ENCODE data around the gene COQ2.
A peak's percentile ranks its signal among the peaks of the same experiment; 100 is the strongest.
"Not testable (repeated sequence)": the region's sequence is repeated elsewhere in the genome, so short reads cannot be mapped to it uniquely, and the experiment has no call there.

The COQ2 gene

GRCh38 chr4:83247415-83248357, 36.9 kb downstream of the COQ2 start:
- DNase-seq: no peak

GRCh38 chr4:83241132-83241531, 43.5 kb downstream of the COQ2 start:
- DNase-seq: no peak

- no peak for DNase-seq
Measured at GRCh38 chr4:83240379-83240875, 44.2 kb downstream of the COQ2 start.

- no peak for DNase-seq
Measured at GRCh38 chr4:83238393-83239248, 46.0 kb downstream of the COQ2 start.

GRCh38 chr4:83237591-83237990, 47.0 kb downstream of the COQ2 start:
- no peak for DNase-seq

- not testable (repeated sequence) for DNase-seq
Measured at GRCh38 chr4:83235645-83236133, 48.9 kb downstream of the COQ2 start.

- DNase-seq: no peak
Measured at GRCh38 chr4:83234902-83235644, 49.5 kb downstream of the COQ2 start.

GRCh38 chr4:83234387-83234786, 50.2 kb downstream of the COQ2 start:
- DNase-seq: not testable (repeated sequence)

GRCh38 chr4:83232082-83232481, 52.5 kb downstream of the COQ2 start:
- no peak for DNase-seq

- peak; percentile 25 for DNase-seq
Measured at GRCh38 chr4:83231620-83232076, 53.0 kb downstream of the COQ2 start.

GRCh38 chr4:83230928-83231327, 53.7 kb downstream of the COQ2 start:
- no peak for DNase-seq

- no peak for DNase-seq
Measured at GRCh38 chr4:83229791-83230190, 54.8 kb downstream of the COQ2 start.

GRCh38 chr4:83228231-83228630, 56.4 kb downstream of the COQ2 start:
- no peak for DNase-seq

- DNase-seq: no peak
Measured at GRCh38 chr4:83224502-83225197, 59.9 kb downstream of the COQ2 start.

- DNase-seq: peak; percentile 6
Measured at GRCh38 chr4:83223781-83224180, 60.8 kb downstream of the COQ2 start.

- DNase-seq: no peak
Measured at GRCh38 chr4:83221897-83222441, 62.6 kb downstream of the COQ2 start.

- no peak for DNase-seq
Measured at GRCh38 chr4:83219344-83220331, 65.0 kb downstream of the COQ2 start.

- no peak for DNase-seq
Measured at GRCh38 chr4:83217721-83218522, 66.7 kb downstream of the COQ2 start.

- DNase-seq: no peak
Measured at GRCh38 chr4:83216959-83217683, 67.5 kb downstream of the COQ2 start.
